GM12875 (cell line): Measurements from ENCODE around the gene ADORA2B.
"Not testable (repeated sequence)": the region's sequence is repeated elsewhere in the genome, so short reads cannot be mapped to it uniquely, and the experiment has no call there.

Experiments used
- H3K4me3 ChIP-seq: one replicate; pipeline ENCODE4 v1.5.1; 2011; ENCODE audit warnings: low read depth, low read length, control low read depth
- TF ChIP-seq, protein P1 (sequence below): IDR thresholded peaks from 2 replicates; pipeline ENCODE4 v1.5.1; 2011; ENCODE audit warnings: low read depth, mild to moderate bottlenecking, control low read depth, inconsistent platforms, low read length, moderate library complexity, borderline replicate concordance; ENCODE audit not compliant: insufficient read depth

Gene ADORA2B

DNA sequence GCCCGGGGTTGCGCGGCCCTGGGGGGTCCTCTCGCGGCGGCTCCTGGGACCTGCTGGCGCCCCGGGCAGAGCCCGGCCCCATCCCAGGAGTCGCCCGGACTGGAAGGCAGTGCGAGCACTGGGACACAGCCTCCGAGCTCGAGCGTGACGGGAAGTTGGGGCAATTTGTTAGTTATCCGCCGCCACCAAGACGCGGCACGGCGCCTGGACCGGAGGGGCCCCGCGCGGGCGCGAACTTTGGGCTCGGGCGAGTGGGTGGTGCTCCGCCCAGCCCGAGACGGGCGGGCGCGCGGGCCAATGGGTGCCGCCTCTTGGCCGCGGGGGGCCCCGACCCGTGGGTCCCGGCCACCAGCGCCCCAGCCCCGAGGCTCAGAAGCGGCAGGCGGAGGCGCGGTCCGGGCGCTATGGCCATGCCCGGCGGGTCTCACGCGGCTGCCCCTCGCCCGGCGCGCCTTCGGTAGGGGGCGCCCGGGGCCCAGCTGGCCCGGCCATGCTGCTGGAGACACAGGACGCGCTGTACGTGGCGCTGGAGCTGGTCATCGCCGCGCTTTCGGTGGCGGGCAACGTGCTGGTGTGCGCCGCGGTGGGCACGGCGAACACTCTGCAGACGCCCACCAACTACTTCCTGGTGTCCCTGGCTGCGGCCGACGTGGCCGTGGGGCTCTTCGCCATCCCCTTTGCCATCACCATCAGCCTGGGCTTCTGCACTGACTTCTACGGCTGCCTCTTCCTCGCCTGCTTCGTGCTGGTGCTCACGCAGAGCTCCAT lies at the start of gene ADORA2B:
Gene ADORA2B (plus strand): TSS at position 372 of the 768 bp plus-strand sequence. CDS start 119 bp downstream, at position 491.
- TF ChIP-seq, protein P1, sequence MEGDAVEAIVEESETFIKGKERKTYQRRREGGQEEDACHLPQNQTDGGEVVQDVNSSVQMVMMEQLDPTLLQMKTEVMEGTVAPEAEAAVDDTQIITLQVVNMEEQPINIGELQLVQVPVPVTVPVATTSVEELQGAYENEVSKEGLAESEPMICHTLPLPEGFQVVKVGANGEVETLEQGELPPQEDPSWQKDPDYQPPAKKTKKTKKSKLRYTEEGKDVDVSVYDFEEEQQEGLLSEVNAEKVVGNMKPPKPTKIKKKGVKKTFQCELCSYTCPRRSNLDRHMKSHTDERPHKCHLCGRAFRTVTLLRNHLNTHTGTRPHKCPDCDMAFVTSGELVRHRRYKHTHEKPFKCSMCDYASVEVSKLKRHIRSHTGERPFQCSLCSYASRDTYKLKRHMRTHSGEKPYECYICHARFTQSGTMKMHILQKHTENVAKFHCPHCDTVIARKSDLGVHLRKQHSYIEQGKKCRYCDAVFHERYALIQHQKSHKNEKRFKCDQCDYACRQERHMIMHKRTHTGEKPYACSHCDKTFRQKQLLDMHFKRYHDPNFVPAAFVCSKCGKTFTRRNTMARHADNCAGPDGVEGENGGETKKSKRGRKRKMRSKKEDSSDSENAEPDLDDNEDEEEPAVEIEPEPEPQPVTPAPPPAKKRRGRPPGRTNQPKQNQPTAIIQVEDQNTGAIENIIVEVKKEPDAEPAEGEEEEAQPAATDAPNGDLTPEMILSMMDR: peak; percentile 51
- H3K4me3 ChIP-seq: peak within 1 kb of the TSS; percentile 64

DNA sequence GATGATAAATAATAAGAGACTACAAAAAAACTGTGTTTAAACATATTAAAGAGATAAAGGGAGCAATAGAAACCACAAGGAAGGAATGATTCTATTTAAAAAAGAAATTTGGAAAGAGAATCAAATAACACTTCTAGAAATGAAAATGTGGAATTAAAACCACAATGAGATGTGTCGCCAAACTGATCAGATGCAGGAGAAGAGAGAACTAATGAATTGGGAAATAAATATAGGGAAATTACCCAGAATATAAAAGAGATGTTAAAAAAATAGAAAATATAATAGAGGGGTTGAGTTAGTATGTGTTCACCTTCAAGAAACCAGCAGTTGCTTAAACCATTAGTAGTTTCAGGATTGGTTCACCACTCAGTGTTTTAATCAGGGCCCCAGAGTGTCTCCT lies 48.7 kb upstream of the ADORA2B start:
- TF ChIP-seq, protein P1: no peak
- H3K4me3 ChIP-seq: no peak overlapping the region

DNA sequence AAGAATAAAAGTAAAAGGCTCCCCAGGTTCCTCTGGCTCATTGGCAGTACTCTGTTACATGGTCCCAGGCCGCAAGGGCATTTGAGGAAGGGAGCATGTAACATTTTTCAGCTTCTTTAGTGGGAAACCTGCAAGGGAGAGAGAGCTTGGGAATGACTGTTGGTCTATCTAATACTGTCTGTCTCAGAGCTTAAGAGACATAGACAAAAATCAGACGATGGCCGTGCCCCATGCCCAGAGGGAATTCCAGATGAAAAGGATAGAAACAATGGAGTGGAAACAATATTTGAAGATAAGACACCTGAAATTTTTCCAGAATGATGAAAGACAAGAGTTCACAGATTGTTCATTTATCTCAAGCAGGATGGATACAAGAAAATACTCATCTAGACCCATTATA lies 48.1 kb upstream of the ADORA2B start:
- TF ChIP-seq, protein P1: no peak

DNA sequence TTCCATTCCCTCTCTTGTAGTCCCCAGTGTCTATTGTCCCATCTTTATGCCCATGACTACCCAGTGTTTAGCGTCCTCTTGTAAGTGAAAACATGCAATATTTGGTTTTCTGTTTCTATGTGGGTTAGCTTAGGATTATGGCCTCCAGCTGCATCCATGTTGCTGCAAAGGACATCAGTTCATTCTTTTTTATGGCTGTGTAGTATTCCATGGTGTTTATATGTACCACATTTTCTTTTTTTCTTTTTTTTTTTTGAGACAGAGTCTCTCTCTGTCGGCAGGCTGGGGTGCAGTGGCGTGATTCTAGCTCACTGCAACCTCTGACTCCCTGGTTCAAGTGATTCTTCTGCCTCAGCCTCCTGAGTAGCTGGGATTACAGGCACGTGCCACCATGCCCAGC lies 45.3 kb upstream of the ADORA2B start:
- H3K4me3 ChIP-seq: not testable (repeated sequence)

More for the DNA sequence above, 48.1 kb upstream of the ADORA2B start:
- H3K4me3 ChIP-seq: no peak overlapping the region

DNA sequence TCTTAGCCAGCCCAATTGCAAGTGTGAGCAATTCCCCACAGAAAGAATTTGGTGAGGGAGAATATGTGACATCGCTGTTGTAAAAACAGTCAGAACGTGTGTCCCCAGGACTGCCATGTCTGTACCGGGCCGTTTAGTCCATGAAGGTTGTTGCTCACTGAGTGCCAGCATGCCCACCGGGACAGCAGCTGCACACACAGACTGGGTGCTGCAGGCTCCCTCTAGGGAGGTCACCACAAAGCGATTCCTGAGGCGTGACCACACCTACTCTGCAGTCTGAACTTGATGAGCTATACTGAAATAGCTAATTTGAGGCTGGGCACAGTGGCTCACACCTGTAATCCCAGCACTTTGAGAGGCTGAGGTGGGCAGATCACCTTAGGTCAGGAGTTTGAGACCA lies 44.1 kb upstream of the ADORA2B start:
- TF ChIP-seq, protein P1: no peak
- no peak overlapping the region for H3K4me3 ChIP-seq

DNA sequence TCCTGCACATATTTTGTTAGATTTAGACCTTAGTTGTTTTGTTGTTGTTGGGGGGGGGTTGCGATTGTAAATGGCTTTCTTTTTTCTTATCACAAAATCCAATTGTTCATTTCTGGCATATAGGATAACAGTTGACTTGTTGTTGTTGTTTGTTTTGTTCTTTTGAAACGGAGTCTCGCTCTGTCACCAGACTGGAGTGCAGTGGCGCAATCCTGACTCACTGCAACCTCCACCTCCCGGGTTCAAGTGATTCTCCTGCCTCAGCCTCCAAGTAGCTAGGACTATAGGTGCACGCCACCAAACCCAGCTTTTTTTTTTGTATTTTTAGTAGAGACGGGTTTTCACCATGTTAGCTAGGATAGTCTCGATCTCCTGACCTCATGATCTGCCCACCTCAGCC lies 39.7 kb upstream of the ADORA2B start:
- H3K4me3 ChIP-seq: not testable (repeated sequence)

DNA sequence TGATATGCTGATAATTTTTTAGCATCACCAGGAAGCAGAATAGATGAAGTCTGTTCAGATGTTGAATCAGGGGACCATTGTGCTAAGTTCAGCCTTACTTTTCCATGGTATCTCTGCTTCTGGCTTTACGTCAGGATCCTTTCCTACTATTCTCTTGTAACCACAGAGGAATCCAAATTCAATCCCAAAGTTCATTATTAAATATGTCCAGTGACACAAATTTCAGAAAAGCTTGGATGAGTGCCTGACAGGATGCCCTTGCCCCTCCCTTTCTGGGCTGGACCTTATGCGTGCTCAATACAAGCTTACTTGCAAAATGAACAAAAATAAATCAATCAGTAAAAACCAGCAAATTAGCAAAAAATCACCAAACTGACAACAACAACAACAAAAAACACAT lies 37.6 kb upstream of the ADORA2B start:
- TF ChIP-seq, protein P1: no peak
- H3K4me3 ChIP-seq: no peak overlapping the region

DNA sequence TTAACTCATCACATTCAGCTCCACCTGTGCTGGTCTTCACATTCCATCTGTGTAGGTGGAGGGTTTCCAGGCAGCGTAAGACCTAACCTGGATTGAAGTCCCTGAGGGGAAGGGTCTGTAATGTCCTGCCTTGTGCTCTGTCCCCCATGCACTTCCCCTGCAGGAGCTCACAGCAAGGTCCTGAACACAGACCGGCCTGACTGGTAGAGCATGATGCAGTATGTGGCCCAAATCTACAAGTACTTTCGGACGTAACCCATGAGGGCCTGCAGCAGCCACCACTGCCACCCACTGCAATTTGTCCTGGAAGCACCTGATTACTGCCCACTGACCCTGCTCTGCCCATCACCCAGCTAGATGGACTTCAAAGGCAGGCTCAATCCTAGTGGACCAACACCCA lies 36.6 kb upstream of the ADORA2B start:
- TF ChIP-seq, protein P1: no peak
- H3K4me3 ChIP-seq: no peak overlapping the region
